NCI-H2196 treated with DMSO at 0.1 percent for 48 hours (cell line): ENCODE data around the gene FANCC.

Source experiments
- DNase-seq: peaks from one replicate; lab custom pipeline; 2025; ENCODE audit not compliant: unreplicated experiment; lab: John Stamatoyannopoulos, UW

The FANCC gene

GRCh38 chr9:95089257-95090022 is 228.1 kb downstream of the FANCC start:
- DNase-seq, result no peak

DNA sequence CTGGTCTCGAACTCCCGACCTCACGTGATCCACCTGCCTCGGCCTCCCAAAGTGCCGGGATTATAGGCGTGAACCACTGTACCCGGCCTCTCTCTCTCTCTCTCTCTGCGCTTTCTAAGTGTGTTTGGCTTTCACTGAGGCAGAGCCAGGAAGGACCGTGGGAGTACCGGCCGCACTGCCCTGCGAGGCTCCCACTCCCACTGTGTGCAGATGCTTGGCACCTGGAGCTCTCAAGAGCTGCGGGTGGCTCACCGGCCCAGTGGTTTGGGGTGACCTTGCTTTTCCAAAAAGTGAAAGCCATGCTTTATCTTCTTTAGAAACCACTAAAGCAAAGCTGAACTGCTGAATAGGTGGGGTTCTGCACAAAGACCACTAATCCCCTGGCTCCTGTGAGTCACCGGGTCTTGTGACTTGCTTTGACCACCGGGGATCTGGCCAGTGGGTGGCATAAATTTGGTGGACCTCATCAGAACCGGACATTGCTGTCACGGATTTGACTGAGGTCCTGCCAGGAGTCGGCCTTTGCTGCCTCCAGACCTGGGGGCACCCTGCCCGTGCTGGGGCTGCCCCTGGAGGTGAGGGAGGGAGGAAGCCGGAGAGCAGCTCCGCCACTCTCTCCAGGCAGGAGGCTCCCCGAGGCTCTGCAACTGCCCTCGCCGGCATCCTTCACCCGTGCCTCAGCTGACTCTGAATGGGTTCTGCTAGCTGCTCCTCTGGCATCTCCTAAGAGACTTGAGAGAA is 228.9 kb downstream of the FANCC start:
- no peak for DNase-seq

DNA sequence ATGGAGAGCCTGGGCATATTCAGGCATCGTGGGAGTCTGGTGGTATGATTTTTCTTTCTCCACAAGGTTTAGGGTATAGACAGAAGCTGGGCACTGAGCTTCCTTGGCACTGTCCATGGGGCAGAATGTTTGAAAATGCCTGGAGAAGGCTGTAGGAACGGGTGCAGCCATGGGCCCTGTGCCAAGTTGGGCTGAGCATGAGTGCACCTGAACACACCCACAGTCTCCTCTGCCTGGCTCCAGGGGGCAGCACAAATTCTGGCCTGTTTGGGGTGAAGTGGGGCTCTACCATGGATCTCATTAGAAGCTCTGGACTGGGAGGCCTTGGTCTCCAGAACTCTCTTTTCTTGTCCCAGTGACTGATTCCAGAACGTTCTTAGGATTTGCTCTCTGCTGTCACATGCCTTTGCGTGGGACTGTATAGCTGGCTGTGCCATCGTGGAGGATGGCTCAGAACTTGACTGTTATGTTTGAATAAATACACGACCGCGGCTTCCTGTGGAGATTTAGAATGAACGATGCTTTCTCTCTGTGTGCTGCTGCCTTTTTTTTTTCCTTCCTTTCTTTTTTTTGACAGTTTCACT is 229.8 kb downstream of the FANCC start:
- no peak for DNase-seq

DNA sequence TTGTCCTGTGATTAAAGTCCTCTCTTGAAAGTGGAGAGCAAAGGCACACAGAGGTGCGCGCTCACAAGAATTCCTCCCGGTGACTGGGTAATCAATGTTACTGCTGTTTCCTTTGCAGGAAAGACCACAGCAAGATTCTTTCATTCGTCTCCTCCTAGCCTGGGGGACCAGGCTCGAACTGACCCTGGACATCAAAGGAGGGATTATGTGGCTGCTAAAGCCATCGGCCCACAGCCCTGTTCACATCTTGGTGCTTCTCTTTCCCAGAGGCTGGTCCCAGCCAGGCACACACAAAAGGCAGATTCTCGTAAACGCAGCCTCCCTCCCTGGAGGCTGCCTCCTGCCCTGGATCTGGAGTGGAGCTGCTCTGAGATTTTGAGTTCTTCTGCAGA is 230.9 kb downstream of the FANCC start:
- no peak for DNase-seq

- DNase-seq, result no peak
Observed at GRCh38 chr9:95085861-95086563, 231.5 kb downstream of the FANCC start.

GRCh38 chr9:95085036-95085770 is 232.3 kb downstream of the FANCC start:
- no peak for DNase-seq

DNA sequence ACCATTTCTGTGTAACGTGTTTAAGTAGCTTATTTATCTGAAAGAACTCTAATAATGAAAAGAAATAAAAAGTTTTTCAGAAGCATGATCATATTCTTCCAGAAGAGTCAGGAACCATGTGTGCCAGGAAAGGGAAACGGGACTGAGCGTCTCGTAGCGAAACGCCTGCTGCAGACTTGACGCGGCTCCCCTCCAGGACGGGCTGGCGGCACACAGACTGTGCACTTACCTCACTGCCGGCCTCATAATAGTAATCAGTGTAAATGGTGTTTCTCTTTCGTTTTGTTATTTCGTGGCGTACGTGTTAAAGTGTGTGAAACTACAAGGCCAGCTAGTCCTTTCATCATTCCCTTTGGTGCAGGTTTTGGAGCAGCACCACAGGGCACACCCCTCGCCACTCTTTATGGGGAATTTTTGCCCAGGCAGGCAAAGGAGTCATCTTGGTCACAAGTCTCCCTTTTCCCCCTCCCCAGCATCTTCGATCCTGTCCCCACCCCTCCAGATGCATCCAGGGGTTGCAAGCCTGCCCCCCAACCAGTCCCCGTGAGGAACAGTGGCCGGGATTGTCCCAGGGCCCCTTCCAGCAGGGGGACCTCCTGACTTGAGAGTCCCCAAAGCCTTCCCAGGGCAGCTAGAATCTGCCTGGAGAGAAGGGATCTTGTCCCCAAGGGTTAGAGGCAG is 233.1 kb downstream of the FANCC start:
- no peak for DNase-seq

DNA sequence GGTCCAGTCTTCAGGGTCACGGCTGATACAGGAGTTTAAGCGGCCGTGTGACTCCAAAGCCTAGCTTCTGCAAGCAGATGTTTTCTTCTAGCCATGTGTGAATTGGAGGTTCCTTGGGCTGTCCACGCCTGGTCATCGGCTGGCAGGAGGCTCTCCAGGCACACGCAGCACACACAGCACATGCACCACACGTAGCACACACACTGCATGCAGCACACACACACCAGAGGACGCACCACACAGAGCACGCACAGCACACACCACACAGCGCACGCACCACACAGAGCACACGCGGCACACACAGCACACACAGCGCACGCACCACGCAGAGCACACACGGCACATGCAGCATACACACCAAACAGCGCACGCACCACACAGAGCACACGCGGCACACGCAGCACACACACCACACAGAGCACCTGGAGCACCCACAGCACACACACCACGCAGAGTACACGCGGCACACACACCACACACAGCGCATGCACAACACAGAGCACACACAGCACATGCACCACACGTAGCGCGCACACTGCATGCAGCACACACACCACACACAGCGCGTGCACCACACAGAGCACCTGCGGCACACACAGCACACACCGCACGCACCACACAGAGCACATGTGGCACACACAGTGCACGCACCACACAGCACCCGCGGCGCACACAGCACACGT is 234.3 kb downstream of the FANCC start:
- no peak for DNase-seq

DNA sequence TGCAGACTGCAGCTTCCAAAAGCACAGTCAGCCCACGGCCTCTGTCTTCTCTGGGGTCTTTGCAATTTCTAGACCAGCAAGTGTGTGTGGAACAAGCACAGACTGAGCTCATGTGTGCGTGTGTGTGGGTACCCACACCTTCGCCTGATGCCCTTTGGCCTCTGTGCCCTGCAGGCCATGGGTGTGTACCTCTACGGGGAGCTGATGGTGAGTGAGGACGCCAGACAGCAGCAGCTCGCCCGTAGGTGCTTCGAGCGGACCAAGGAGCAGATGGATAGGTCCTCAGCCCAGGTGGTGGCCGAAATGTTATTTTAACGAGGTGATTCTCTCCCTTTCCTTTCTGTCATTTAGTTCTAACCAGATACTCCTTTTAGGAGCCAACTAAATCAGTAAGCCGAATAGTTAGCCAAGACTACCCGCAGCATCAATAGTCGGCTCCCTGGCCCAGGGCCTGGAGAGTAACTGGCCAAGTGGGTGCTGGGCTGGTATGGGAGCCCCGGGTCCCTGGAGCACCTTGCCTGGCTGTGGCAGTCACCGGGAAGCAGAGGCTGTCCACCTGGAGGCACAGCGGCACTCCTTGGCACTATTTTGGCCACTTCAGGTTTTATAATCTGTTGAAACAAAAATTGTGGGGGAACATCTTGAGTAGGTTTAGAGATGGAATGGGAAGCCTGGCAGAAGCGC is 235.0 kb downstream of the FANCC start:
- no peak for DNase-seq

DNA sequence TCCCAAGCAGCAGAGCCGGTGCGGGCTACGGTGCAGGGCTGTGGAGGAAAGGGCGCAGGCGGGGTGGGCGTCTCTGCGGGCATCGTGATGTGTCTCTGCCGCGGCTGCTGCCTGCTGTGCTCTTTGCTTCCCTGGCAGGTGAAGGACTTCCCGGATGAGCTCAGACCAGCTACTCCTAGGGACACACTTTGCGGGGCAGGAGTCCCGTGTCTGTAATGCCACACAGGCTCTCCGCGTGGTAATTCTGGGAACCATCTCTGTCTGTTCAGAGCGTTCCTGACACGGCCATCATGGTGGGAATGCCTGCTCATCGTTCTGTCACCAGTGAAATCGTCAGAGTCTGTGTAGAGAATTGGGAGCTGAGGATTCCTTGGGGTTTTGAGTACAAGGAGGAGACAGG is 235.5 kb downstream of the FANCC start:
- DNase-seq, result no peak

- no peak for DNase-seq
Observed at GRCh38 chr9:95080961-95081647, 236.4 kb downstream of the FANCC start.

GRCh38 chr9:95079461-95079860 is 238.0 kb downstream of the FANCC start:
- DNase-seq, result no peak

- no peak for DNase-seq
Observed at GRCh38 chr9:95078939-95079338, 238.6 kb downstream of the FANCC start.

DNA sequence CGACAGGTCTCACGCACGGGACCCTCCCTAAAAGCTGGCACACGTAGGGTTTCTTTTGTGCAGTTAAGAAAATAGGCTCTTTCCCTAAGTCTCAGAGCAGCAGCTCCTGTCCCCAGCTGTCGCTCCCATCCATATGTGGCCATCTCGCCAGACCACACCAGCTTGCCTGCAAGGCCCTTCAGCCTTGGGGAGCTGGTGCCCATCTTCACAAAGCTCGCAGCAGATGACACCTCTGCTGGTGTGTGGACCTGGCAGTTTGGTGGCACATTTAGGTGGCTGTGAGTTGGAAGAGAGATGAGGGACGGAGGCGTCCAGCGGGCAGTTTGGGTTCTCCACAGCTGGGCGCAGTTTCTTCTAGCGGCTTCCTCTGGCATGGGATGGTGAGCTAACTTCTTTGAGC is 239.0 kb downstream of the FANCC start:
- no peak for DNase-seq

- DNase-seq, result no peak
Observed at GRCh38 chr9:95077766-95078370, 239.6 kb downstream of the FANCC start.

DNA sequence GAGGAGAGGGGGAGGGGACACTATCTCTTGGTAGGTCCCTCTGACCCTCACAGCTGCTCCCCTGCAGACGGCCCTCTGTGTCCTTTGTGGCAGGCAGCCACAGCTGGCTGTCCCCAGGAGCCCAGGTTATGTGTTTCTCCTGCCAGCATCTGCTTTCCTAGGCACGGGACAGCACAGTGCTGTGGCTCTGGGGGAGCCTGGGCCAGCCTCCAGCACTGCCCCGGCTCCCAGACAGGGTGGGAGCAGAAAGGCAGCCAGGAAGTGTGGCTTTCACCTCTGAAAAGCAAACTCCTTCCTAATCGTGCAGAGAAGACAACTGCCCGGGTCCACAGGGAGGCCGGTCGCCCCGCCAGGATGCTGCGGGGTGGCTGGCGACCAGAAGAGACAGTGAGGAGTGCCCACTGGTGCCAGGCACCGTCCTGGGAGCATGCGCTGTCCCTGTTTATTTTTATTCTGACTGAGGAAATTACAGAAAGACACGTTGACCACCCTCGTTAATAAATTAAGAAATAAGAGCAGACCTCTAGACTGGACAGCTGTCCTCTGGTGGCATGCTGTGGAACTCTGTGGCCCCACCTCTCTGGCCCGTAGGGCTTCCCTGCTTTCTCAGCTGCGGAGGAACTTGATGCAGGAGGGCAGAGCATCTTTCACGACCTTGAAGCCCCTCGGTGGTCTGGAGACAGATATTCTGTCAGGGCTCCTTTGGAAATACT is 240.3 kb downstream of the FANCC start:
- DNase-seq, result no peak

DNA sequence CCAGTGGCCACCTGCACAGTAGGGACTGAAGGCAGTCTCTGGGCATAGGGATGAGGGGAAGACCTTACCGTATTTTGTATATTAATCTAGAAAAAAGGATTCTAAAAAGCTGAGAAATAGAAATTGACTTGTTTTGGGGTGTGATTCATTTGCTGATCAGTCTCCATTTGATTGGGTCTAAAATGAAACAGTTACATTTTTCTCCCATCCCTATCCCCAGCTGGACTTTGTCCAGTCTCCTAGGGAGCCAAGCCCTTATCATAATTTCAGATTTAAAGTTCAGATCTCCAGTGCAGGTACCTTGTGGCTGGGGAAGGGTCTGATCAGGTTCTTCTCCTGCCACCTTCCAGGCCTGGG is 240.8 kb downstream of the FANCC start:
- no peak for DNase-seq

- DNase-seq, result no peak
Observed at GRCh38 chr9:95075700-95076099, 241.8 kb downstream of the FANCC start.
